ENCODE data around the gene ITGB7. TPM values are rescaled to one million over a fixed set of nuclear protein-coding genes. Genes with fewer than 3 reads are reported as not detected.
"Not testable (repeated sequence)": the region's sequence is repeated elsewhere in the genome, so short reads cannot be mapped to it uniquely, and the experiment has no call there.

ITGB7 gene
- total RNA-seq, 1 donor from 2014 or later: not detected

DNA sequence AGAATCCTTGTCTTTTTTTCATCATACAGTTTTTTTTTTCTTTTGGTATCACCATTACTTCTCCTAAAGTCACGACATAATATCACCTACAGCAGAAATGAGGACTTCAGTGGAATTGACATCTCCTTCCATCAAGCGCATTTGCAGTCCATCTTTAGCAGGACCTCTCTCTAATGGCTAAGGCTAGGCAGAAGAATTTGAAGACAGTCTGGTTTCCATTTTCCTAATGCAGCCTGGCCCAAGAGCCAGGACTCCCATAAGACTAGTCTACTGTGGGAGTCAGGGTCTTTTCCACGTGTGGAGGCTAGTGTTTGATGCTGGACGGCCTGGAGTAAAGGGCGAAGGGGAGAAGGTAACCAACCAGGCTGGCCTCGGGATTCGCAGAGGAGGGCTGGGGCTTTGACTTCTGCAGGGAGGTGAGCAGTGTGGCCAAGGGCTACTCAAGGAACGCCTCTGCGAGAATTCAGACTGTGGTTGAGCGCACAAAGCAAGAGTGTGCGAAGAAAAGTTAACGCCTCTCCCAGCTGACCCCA lies 27.3 kb downstream of the ITGB7 start:
- TF ChIP-seq, protein P1, sequence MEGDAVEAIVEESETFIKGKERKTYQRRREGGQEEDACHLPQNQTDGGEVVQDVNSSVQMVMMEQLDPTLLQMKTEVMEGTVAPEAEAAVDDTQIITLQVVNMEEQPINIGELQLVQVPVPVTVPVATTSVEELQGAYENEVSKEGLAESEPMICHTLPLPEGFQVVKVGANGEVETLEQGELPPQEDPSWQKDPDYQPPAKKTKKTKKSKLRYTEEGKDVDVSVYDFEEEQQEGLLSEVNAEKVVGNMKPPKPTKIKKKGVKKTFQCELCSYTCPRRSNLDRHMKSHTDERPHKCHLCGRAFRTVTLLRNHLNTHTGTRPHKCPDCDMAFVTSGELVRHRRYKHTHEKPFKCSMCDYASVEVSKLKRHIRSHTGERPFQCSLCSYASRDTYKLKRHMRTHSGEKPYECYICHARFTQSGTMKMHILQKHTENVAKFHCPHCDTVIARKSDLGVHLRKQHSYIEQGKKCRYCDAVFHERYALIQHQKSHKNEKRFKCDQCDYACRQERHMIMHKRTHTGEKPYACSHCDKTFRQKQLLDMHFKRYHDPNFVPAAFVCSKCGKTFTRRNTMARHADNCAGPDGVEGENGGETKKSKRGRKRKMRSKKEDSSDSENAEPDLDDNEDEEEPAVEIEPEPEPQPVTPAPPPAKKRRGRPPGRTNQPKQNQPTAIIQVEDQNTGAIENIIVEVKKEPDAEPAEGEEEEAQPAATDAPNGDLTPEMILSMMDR (IDR thresholded peaks at IDR 0.05; ENCODE audit: partially characterized antibody, unreplicated experiment): no peak
- peak overlapping the region; percentile 93 for H3K4me3 Mint-ChIP-seq (ENCODE audit: unreplicated experiment)

DNA sequence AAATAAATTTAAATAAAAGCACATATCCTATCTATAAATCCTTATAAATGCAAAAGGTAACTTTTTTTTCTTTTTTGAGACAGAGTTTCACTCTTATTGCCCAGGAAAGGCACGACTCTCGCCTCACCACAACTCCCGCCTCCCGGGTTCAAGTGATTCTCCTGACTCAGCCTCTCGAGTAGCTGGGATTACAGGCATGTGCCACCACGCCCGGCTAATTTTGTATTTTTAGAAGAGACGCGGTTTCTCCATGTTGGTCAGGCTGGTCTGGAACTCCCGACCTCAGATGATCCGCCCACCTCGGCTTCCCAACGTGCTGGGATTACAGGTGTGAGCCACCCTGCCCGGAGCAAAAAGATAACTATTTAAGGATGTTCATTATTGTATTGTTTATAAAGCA lies 28.2 kb downstream of the ITGB7 start:
- not testable (repeated sequence) for H3K4me3 Mint-ChIP-seq (ENCODE audit: unreplicated experiment)

More for the DNA sequence above, 27.3 kb downstream of the ITGB7 start:
- H3K27ac Mint-ChIP-seq (ENCODE audit: unreplicated experiment): peak overlapping the region; percentile 96
- H3K36me3 Mint-ChIP-seq (ENCODE audit: unreplicated experiment): no peaks in the 10 kb centered on the region
- H3K9me3 Mint-ChIP-seq (ENCODE audit: unreplicated experiment): peaks cover 12% of the 10 kb centered on the region
- H3K27me3 Mint-ChIP-seq (ENCODE audit: unreplicated experiment): peaks cover 12% of the 10 kb centered on the region
- peaks cover 19% of the 10 kb centered on the region for H3K4me1 Mint-ChIP-seq (ENCODE audit: low read depth, unreplicated experiment)
- DNase-seq: peak; percentile 42

DNA sequence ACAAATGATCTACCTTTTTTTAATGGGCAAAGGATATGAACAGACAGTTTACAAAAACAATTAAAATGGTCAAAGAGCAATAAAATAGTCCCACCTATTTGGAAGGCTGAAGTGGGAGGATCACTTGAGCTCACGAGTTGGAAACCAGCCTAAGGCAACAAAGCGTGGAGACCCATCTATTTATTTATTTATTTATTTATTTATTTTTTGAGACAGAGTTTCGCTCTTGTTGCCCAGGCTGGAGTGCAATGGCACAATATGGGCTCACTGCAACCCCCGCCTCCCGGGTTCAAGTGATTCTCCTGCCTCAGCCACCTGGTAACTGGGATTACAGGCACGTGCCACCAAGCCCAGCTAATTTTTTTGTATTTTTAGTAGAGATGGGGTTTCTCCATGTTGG lies 29.6 kb downstream of the ITGB7 start:
- H3K4me3 Mint-ChIP-seq (ENCODE audit: unreplicated experiment): not testable (repeated sequence)

More for the DNA sequence above, 28.2 kb downstream of the ITGB7 start:
- Mint-ChIP-seq H3K27ac (ENCODE audit: unreplicated experiment) (peak overlapping the region; percentile 12), H3K9me3 (ENCODE audit: unreplicated experiment) (peaks cover 12% of the 10 kb centered on the region), H3K27me3 (ENCODE audit: unreplicated experiment) (peaks cover 11% of the 10 kb centered on the region), H3K4me1 (ENCODE audit: low read depth, unreplicated experiment) (peaks cover 19% of the 10 kb centered on the region)
- not testable (repeated sequence) for H3K36me3 Mint-ChIP-seq (ENCODE audit: unreplicated experiment); DNase-seq

DNA sequence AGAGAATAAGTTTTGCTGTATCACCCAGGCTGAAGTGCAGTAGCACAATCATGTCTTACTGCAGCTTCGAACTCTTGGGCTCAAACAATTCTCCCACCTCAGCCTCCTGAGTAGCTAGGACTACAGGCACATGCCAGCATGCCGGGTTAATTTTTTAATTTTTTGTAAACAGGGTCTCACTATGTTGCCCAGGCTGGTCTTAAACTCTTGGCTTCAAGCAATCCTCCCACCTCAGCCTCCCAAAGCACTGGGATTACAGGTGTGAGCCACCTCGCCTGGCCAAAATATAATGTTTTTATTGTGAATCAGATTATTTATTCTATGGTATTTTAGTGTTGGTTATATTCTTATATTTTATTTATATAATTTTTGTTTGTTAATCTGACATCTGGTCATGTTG lies 30.3 kb downstream of the ITGB7 start:
- H3K27ac Mint-ChIP-seq (ENCODE audit: unreplicated experiment): no peak overlapping the region
- no peak overlapping the region for H3K4me3 Mint-ChIP-seq (ENCODE audit: unreplicated experiment)
- peaks cover 10% of the 10 kb centered on the region for H3K27me3 Mint-ChIP-seq (ENCODE audit: unreplicated experiment)
- TF ChIP-seq, protein P1 (IDR thresholded peaks at IDR 0.05; ENCODE audit: partially characterized antibody, unreplicated experiment): no peak
- peaks cover 12% of the 10 kb centered on the region for H3K9me3 Mint-ChIP-seq (ENCODE audit: unreplicated experiment)
- DNase-seq: no peak
- peaks cover 3% of the 10 kb centered on the region for H3K36me3 Mint-ChIP-seq (ENCODE audit: unreplicated experiment)
- H3K4me1 Mint-ChIP-seq (ENCODE audit: low read depth, unreplicated experiment): peaks cover 13% of the 10 kb centered on the region

More for the DNA sequence above, 29.6 kb downstream of the ITGB7 start:
- Mint-ChIP-seq H3K4me1 (ENCODE audit: low read depth, unreplicated experiment) (peaks cover 16% of the 10 kb centered on the region), H3K9me3 (ENCODE audit: unreplicated experiment) (peaks cover 12% of the 10 kb centered on the region)
- not testable (repeated sequence) for H3K36me3 Mint-ChIP-seq (ENCODE audit: unreplicated experiment); DNase-seq; H3K27me3 Mint-ChIP-seq (ENCODE audit: unreplicated experiment); H3K27ac Mint-ChIP-seq (ENCODE audit: unreplicated experiment)

DNA sequence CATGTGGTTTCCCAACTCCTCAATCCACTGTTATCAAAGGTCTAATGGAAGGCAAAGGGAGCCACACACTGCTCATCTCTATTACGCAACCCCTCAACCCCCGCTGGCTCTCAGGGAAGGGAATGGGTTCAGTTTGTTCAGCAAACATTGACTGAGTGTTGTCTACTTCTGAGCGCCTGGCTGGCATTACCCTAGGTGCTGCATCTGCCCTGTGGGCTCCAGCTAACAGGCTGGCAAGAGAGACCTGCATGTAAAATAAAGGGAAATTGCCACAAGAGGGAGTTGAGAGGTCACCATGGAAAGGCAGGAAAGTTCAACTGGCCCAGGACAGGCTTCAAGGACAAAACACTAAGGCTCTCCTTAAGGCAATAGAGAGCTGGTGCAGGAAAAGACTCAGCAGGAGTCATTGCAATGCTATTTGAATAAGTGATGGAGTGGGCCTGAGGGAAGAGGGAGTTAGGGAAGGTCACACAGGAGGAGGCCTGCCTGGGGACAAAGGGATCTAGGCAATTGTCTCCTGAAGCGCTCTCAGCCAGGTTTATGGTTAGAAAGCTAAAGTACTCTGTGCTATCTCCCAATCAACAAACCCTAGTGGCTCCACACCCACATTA lies 32.1 kb downstream of the ITGB7 start:
- no peak for DNase-seq
- peaks cover 7% of the 10 kb centered on the region for H3K36me3 Mint-ChIP-seq (ENCODE audit: unreplicated experiment)
- peaks cover 4% of the 10 kb centered on the region for H3K9me3 Mint-ChIP-seq (ENCODE audit: unreplicated experiment)
- peaks cover 8% of the 10 kb centered on the region for H3K4me1 Mint-ChIP-seq (ENCODE audit: low read depth, unreplicated experiment)
- H3K4me3 Mint-ChIP-seq (ENCODE audit: unreplicated experiment): no peak overlapping the region
- no peak overlapping the region for H3K27ac Mint-ChIP-seq (ENCODE audit: unreplicated experiment)
- H3K27me3 Mint-ChIP-seq (ENCODE audit: unreplicated experiment): peaks cover 6% of the 10 kb centered on the region
- TF ChIP-seq, protein P1 (IDR thresholded peaks at IDR 0.05; ENCODE audit: partially characterized antibody, unreplicated experiment): peak; percentile 15

DNA sequence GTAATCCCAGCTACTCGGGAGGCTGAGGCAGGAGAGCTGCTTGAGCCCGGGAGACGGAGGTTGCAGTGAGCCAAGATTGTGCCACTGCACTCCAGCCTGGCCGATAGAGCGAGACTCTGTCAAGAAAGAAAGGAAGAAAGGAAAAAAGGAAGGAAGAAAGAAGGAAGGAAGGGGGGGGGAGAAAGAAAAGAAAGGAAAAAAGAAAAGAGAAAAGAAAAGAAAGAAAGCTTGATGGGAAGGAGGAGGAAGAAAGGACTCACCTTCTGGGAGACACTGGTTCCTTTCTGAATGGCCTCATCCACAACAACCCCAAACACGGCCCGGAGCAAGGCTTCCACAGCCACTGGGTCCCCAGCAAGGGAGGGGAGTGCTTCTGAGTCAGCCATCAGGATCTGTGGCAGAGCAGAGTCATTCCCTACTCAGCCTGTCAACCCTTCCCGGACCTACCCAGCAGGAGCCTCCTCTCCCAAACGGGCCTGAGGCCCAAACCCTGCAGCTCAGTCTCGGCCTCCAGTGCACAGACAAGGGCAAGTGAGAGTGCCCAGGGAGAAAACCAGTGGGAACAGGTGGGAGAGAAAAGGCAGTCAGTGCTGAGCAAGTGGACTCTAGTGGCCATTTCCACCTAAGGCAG lies 33.9 kb downstream of the ITGB7 start:
- Mint-ChIP-seq H3K4me3 (ENCODE audit: unreplicated experiment) (no peak overlapping the region), H3K4me1 (ENCODE audit: low read depth, unreplicated experiment) (peaks cover 2% of the 10 kb centered on the region), H3K36me3 (ENCODE audit: unreplicated experiment) (peaks cover 7% of the 10 kb centered on the region), H3K27me3 (ENCODE audit: unreplicated experiment) (peaks cover 5% of the 10 kb centered on the region), H3K27ac (ENCODE audit: unreplicated experiment) (no peak overlapping the region), H3K9me3 (ENCODE audit: unreplicated experiment) (no peaks in the 10 kb centered on the region)
- TF ChIP-seq, protein P1 (IDR thresholded peaks at IDR 0.05; ENCODE audit: partially characterized antibody, unreplicated experiment): no peak
- no peak for DNase-seq
